HCT116 (cell line): Measurements from ENCODE around the gene TOR1AIP2. TPM values are rescaled to one million over a fixed set of nuclear protein-coding genes. Genes with fewer than 3 reads are reported as not detected.

Source experiments
- ATAC-seq: fragments of 200-7000 bp; cut with Tn5 transposase; 2 replicates; pipeline ENCODE4 v1.9.1; 2020; ENCODE audit warnings: mild to moderate bottlenecking, moderate library complexity
- BruUV-seq: library from RNA; stranded (reverse); fragments of 400-500 nt; replicated peaks from 2 replicates; lab custom pipeline; 2021; lab: Mats Ljungman, UMichigan
- CTCF ChIA-PET: fragments of 300-600 bp; sonication (Branson Sonifier 250); formaldehyde crosslinking; loops from one replicate; lab custom pipeline; 2021; ENCODE audit warnings: antibody characterized with exemption; lab: Charles Lee
- POLR2A ChIA-PET: fragments of 300-600, 350-600 bp; sonication (Branson Sonifier 250); formaldehyde crosslinking; loops from one replicate; lab custom pipeline; 2021; ENCODE audit warnings: antibody characterized with exemption; lab: Charles Lee
- RAD21 ChIA-PET, 2 experiments: fragments of 300-600 bp; sonication (Branson Sonifier 250); formaldehyde crosslinking; loops; one replicate each; lab custom pipeline; 2023; ENCODE audit warnings: low total read pairs in 2 of 2; ENCODE audit not compliant: uncharacterized antibody in 2 of 2, unreplicated experiment in 2 of 2, low non-redundant PET in 1 of 2; lab: Charles Lee
- DNase-seq: peaks from one replicate; pipeline ENCODE4 v3.0.0-alpha.2; 2010; ENCODE audit warnings: low read depth, low spot score
- H2AFZ ChIP-seq: fragments of 200-600 bp; shearing (Covaris generic), sonication (generic); 2 replicates; pipeline ENCODE4 v1.6.1; 2017; ENCODE audit warnings: low read depth, mixed run types, mixed read lengths, antibody characterized with exemption, low read length; ENCODE audit not compliant: poor library complexity, severe bottlenecking
- H3K27ac ChIP-seq: 2 replicates; pipeline ENCODE4 v1.5.1; 2012; ENCODE audit warnings: low read depth, low read length
- H3K27me3 ChIP-seq: fragments of 200-600 bp; sonication (generic); 2 replicates; pipeline ENCODE4 v1.6.1; 2016; ENCODE audit warnings: mixed run types, low read length, mixed read lengths; ENCODE audit not compliant: insufficient read depth
- H3K36me3 ChIP-seq, 2 experiments: fragments of 200-500 bp in 1 of 2; fragments of 200-600 bp in 1 of 2; sonication (Bioruptor generic) in 1 of 2; sonication (generic) in 1 of 2; 2 replicates each; pipeline versions ENCODE4 v1.5.1 to v1.6.1; 2014 to 2016; ENCODE audit warnings: low read length in 2 of 2, inconsistent platforms in 1 of 2, mixed read lengths in 1 of 2, mixed run types in 1 of 2; ENCODE audit not compliant: insufficient read depth in 2 of 2, control insufficient read depth in 1 of 2
- H3K4me1 ChIP-seq, 2 experiments: fragments of 200-600 bp in 1 of 2; sonication (generic) in 1 of 2; 2 replicates each; pipeline versions ENCODE4 v1.5.1 to v1.6.1; 2012 to 2017; ENCODE audit warnings: low read length in 2 of 2, inconsistent platforms in 1 of 2, mild to moderate bottlenecking in 1 of 2, mixed read lengths in 1 of 2, mixed run types in 1 of 2, moderate library complexity in 1 of 2; ENCODE audit not compliant: insufficient read depth in 2 of 2, control insufficient read depth in 1 of 2
- H3K4me2 ChIP-seq: fragments of 200-600 bp; sonication (generic); 2 replicates; pipeline ENCODE4 v1.6.1; 2017; ENCODE audit warnings: mixed run types, low read length, mixed read lengths
- H3K4me3 ChIP-seq, 2 experiments: fragments of 200-600 bp in 1 of 2; sonication (generic) in 1 of 2; replicated peaks in 1 of 2; 2 replicates each; pipeline ENCODE4 v1.5.1; 2011 to 2016; ENCODE audit warnings: low read length in 2 of 2, control low read depth in 1 of 2, low read depth in 1 of 2, mild to moderate bottlenecking in 1 of 2, mixed read lengths in 1 of 2, mixed run types in 1 of 2
- H3K79me2 ChIP-seq: fragments of 200-600 bp; sonication (generic); 2 replicates; pipeline ENCODE4 v1.6.1; 2017; ENCODE audit warnings: mild to moderate bottlenecking, mixed run types, low read length, moderate library complexity, mixed read lengths; ENCODE audit not compliant: insufficient read depth
- H3K9ac ChIP-seq: fragments of 200-600 bp; sonication (generic); 2 replicates; pipeline ENCODE4 v1.6.1; 2016; ENCODE audit warnings: low read length, mixed read lengths
- H3K9me2 ChIP-seq: fragments of 200-600 bp; sonication (generic), shearing (Covaris generic); 2 replicates; pipeline ENCODE4 v1.6.1; 2017; ENCODE audit warnings: mixed run types, mild to moderate bottlenecking, moderate library complexity; ENCODE audit not compliant: insufficient read depth
- H3K9me3 ChIP-seq, 2 experiments: fragments of 200-500 bp in 1 of 2; fragments of 200-600 bp in 1 of 2; sonication (Bioruptor generic) in 1 of 2; sonication (generic) in 1 of 2; 2 replicates each; pipeline ENCODE4 v1.6.1; 2014 to 2017; ENCODE audit warnings: low read length in 2 of 2, mixed read lengths in 2 of 2, inconsistent platforms in 1 of 2, low read depth in 1 of 2, mild to moderate bottlenecking in 1 of 2, mixed run types in 1 of 2, moderate library complexity in 1 of 2; ENCODE audit not compliant: control insufficient read depth in 1 of 2, insufficient read depth in 1 of 2
- H4K20me1 ChIP-seq: fragments of 200-600 bp; sonication (generic), shearing (Covaris generic); 2 replicates; pipeline ENCODE4 v1.6.1; 2017; ENCODE audit warnings: mixed run types, mild to moderate bottlenecking, moderate library complexity; ENCODE audit not compliant: insufficient read depth
- CBX3 ChIP-seq: IDR thresholded peaks from 2 replicates; pipeline ENCODE4 v1.6.1; 2012; ENCODE audit warnings: low read depth
- CEBPB ChIP-seq: IDR thresholded peaks from 2 replicates; pipeline ENCODE4 v1.6.1; 2012; ENCODE audit warnings: low read depth
- EGR1 ChIP-seq: IDR thresholded peaks from 2 replicates; pipeline ENCODE4 v1.6.1; 2012; ENCODE audit warnings: low read depth
- ELF1 ChIP-seq: IDR thresholded peaks from 2 replicates; pipeline ENCODE4 v1.6.1; 2012; ENCODE audit warnings: low read depth, borderline replicate concordance
- EZH2 ChIP-seq: fragments of 200-600 bp; sonication (generic); IDR thresholded peaks from 2 replicates; pipeline ENCODE4 v1.6.1; 2017; ENCODE audit warnings: antibody characterized with exemption, mixed run types
- EZH2phosphoT487 ChIP-seq: fragments of 200-600 bp; IDR thresholded peaks from 2 replicates; pipeline ENCODE4 v1.6.1; 2018; ENCODE audit warnings: antibody characterized with exemption, borderline replicate concordance
- FOSL1 ChIP-seq: IDR thresholded peaks from 2 replicates; pipeline ENCODE4 v1.6.1; 2012; ENCODE audit warnings: low read depth
- POLR2A ChIP-seq: IDR thresholded peaks from 2 replicates; pipeline ENCODE4 v1.7.0; 2011; ENCODE audit warnings: borderline replicate concordance; ENCODE audit not compliant: insufficient read depth, insufficient read length; ENCODE audit errors: extremely low read depth
- RAD21 ChIP-seq: IDR thresholded peaks from 2 replicates; pipeline ENCODE4 v1.6.1; 2012; ENCODE audit warnings: low read depth, mild to moderate bottlenecking
- SIN3A ChIP-seq: IDR thresholded peaks from 2 replicates; pipeline ENCODE4 v1.6.1; 2012; ENCODE audit warnings: low read depth
- SP1 ChIP-seq: IDR thresholded peaks from 2 replicates; pipeline ENCODE4 v1.6.1; 2012; ENCODE audit warnings: low read depth
- SRF ChIP-seq: IDR thresholded peaks from 2 replicates; pipeline ENCODE4 v1.6.1; 2012; ENCODE audit warnings: low read depth
- TCF7L2 ChIP-seq: IDR thresholded peaks from 2 replicates; pipeline ENCODE4 v1.7.0; 2011; ENCODE audit warnings: borderline replicate concordance, inconsistent platforms; ENCODE audit not compliant: insufficient read depth, insufficient read length; ENCODE audit errors: extremely low read depth
- ZFX ChIP-seq: fragments of 450-650 bp; IDR thresholded peaks from 2 replicates; pipeline ENCODE4 v1.6.1; 2017
- ZNF274 ChIP-seq: fragments of 200-500 bp; sonication (Bioruptor generic); IDR thresholded peaks from 2 replicates; pipeline ENCODE4 v1.6.1; 2014; ENCODE audit warnings: mild to moderate bottlenecking, low read depth, low read length, inconsistent platforms
- intact Hi-C: fragments of 100-400 bp; cut with micrococcal nuclease; formaldehyde crosslinking; loops from 2 replicates; pipeline ENCODE4 v1.10.0; 2022
- total RNA-seq: library from RNA; stranded (reverse); gene quantifications from one replicate; pipeline ENCODE4 v1.2.1, GENCODE V29; 2021; ENCODE audit not compliant: unreplicated experiment
- TF ChIP-seq, protein P1 (sequence below): IDR thresholded peaks from 2 replicates; pipeline ENCODE4 v1.6.1; 2011; ENCODE audit warnings: mild to moderate bottlenecking, low read length, moderate library complexity; ENCODE audit not compliant: insufficient replicate concordance; ENCODE audit errors: extremely low read depth
- TF ChIP-seq, protein P2 (sequence below): IDR thresholded peaks from 2 replicates; pipeline ENCODE4 v1.6.1; 2012; ENCODE audit warnings: low read depth

TOR1AIP2 gene
- total RNA-seq, 1 experiment from 2014 or later: 106 TPM

DNA sequence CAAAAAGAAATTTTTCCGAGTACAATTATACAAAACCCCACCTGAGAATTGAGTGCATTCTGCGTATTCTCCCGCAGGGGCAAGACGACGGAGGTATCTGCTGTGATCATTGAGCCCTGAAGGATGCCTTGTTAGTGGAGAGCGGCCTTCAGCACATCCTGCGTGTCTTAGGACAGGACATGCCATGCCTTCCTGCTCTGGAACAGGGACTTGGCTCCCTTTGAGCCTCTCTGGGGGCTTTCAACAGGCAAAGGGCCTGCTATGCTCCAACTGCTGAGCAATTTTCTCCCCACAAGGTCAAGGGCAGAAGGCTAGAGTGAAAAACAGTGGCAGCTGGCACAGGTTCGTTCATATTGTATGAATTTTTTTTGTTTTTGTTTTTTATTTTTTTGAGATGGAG is 52.4 kb downstream of the TOR1AIP2 start:
- no peak for ATAC-seq
- H2AFZ ChIP-seq: no peak overlapping the region
- DNase-seq: no peak

GRCh38 chr1:179824265-179824664 is 53.3 kb downstream of the TOR1AIP2 start:
- no peaks in the 10 kb centered on the region for H3K4me1 ChIP-seq
- no peaks in the 10 kb centered on the region for H3K9me2 ChIP-seq
- H3K27ac ChIP-seq: no peak overlapping the region
- H2AFZ ChIP-seq: no peak overlapping the region
- no peaks in the 10 kb centered on the region for H4K20me1 ChIP-seq
- CTCF ChIA-PET: interaction anchor here (1.4 to 2.0 kb wide), 2 partner anchors 10 to 15 kb away, joined by 4 to 15 read pairs; no protein-coding TSS in a partner anchor
- intact Hi-C loops: no loop called here
- no peaks in the 10 kb centered on the region for H3K36me3 ChIP-seq
- no peaks in the 10 kb centered on the region for H3K27me3 ChIP-seq
- no peak overlapping the region for H3K9ac ChIP-seq
- no peak overlapping the region for H3K4me2 ChIP-seq
- H3K4me3 ChIP-seq: no peak overlapping the region
- no peaks in the 10 kb centered on the region for H3K9me3 ChIP-seq
- ATAC-seq (no peak), DNase-seq (no peak)
- H3K79me2 ChIP-seq: no peaks in the 10 kb centered on the region
- no TSS peak for BruUV-seq
- RAD21 ChIA-PET: no interaction called here
- POLR2A ChIA-PET: interaction anchor here (1.4 kb wide), 1 partner anchor 10 kb away, joined by 4 read pairs; no protein-coding TSS in a partner anchor
- no peak for TF ChIP-seq RAD21
- no peak for TF ChIP-seq POLR2A
- no peak for TF ChIP-seq CEBPB
- TF ChIP-seq TCF7L2: no peak
- no peak for TF ChIP-seq ZFX
- TF ChIP-seq, protein P1, sequence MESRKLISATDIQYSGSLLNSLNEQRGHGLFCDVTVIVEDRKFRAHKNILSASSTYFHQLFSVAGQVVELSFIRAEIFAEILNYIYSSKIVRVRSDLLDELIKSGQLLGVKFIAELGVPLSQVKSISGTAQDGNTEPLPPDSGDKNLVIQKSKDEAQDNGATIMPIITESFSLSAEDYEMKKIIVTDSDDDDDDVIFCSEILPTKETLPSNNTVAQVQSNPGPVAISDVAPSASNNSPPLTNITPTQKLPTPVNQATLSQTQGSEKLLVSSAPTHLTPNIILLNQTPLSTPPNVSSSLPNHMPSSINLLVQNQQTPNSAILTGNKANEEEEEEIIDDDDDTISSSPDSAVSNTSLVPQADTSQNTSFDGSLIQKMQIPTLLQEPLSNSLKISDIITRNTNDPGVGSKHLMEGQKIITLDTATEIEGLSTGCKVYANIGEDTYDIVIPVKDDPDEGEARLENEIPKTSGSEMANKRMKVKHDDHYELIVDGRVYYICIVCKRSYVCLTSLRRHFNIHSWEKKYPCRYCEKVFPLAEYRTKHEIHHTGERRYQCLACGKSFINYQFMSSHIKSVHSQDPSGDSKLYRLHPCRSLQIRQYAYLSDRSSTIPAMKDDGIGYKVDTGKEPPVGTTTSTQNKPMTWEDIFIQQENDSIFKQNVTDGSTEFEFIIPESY: no peak
- no peak for TF ChIP-seq EGR1
- TF ChIP-seq EZH2: no peak
- TF ChIP-seq EZH2phosphoT487: no peak
- no peak for TF ChIP-seq ZNF274
- no peak for TF ChIP-seq SRF
- no peak for TF ChIP-seq ELF1
- TF ChIP-seq, protein P2, sequence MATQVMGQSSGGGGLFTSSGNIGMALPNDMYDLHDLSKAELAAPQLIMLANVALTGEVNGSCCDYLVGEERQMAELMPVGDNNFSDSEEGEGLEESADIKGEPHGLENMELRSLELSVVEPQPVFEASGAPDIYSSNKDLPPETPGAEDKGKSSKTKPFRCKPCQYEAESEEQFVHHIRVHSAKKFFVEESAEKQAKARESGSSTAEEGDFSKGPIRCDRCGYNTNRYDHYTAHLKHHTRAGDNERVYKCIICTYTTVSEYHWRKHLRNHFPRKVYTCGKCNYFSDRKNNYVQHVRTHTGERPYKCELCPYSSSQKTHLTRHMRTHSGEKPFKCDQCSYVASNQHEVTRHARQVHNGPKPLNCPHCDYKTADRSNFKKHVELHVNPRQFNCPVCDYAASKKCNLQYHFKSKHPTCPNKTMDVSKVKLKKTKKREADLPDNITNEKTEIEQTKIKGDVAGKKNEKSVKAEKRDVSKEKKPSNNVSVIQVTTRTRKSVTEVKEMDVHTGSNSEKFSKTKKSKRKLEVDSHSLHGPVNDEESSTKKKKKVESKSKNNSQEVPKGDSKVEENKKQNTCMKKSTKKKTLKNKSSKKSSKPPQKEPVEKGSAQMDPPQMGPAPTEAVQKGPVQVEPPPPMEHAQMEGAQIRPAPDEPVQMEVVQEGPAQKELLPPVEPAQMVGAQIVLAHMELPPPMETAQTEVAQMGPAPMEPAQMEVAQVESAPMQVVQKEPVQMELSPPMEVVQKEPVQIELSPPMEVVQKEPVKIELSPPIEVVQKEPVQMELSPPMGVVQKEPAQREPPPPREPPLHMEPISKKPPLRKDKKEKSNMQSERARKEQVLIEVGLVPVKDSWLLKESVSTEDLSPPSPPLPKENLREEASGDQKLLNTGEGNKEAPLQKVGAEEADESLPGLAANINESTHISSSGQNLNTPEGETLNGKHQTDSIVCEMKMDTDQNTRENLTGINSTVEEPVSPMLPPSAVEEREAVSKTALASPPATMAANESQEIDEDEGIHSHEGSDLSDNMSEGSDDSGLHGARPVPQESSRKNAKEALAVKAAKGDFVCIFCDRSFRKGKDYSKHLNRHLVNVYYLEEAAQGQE: no peak

More for the DNA sequence above, 52.4 kb downstream of the TOR1AIP2 start:
- TF ChIP-seq CEBPB (no peak), CBX3 (no peak), SRF (no peak), ZNF274 (no peak), SIN3A (no peak), RAD21 (no peak), SP1 (no peak), EGR1 (no peak), FOSL1 (no peak)
- ChIA-PET POLR2A (no interaction called here), CTCF (interaction anchor here (1.0 kb wide), 1 partner anchor 10 kb away, joined by 3 read pairs; no protein-coding TSS in a partner anchor), RAD21 (no interaction called here)
- H3K9me3 ChIP-seq: no peaks in the 10 kb centered on the region
- H3K9ac ChIP-seq: no peak overlapping the region
- H3K4me1 ChIP-seq: no peaks in the 10 kb centered on the region
- no peaks in the 10 kb centered on the region for H4K20me1 ChIP-seq
- no peak overlapping the region for H3K27ac ChIP-seq
- H3K36me3 ChIP-seq: no peaks in the 10 kb centered on the region
- H3K79me2 ChIP-seq: no peaks in the 10 kb centered on the region
- no peak overlapping the region for H3K4me3 ChIP-seq
- no peaks in the 10 kb centered on the region for H3K27me3 ChIP-seq
- intact Hi-C loops: no loop called here
- no TSS peak for BruUV-seq
- H3K9me2 ChIP-seq: no peaks in the 10 kb centered on the region
- no peak overlapping the region for H3K4me2 ChIP-seq
